Testis (tissue), 2 donors: ENCODE measurements around the gene ASB1.

Experiments
- CTCF ChIP-seq, 3 experiments: fragments of 450-650 bp in 2 of 3; fragments of 200-600 bp in 1 of 3; sonication (generic) in 1 of 3; IDR thresholded peaks; one replicate each; pipeline ENCODE4 v1.5.1; 2016 to 2019; ENCODE audit warnings: antibody characterized with exemption in 3 of 3, mild to moderate bottlenecking in 2 of 3, moderate library complexity in 1 of 3
- POLR2A ChIP-seq: fragments of 450-650 bp; IDR thresholded peaks from one replicate; pipeline ENCODE4 v1.6.1; 2017; ENCODE audit warnings: antibody characterized with exemption, mild to moderate bottlenecking, moderate library complexity

DNA sequence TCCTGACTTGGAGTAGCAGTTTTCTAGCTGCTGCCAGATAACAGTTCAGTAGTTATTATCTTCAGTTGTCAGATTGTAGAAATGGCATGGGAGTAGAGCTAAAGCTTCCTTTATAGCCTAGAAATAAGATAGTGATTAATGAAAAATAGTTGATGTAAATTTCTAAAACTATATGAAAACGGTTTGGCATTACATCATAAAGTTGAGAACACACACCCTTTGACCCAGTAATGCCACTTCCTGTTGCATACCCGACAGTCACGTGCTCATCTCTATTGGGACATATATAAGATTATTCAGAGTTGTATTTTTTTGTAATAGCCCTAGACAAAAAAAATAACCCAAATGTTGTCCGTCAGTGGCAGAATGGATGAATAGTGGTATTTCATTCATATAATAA is 39.4 kb upstream of the ASB1 start:
- no peak for TF ChIP-seq CTCF (IDR thresholded peaks at IDR 0.05)
- no peak for TF ChIP-seq POLR2A
